GOT3 (cell line): ENCODE results near the gene CDH12.
"Not testable (repeated sequence)": the region's sequence is repeated elsewhere in the genome, so short reads cannot be mapped to it uniquely, and the experiment has no call there.

Experiments
- DNase-seq: peaks from one replicate; lab custom pipeline; 2025; ENCODE audit warnings: mixed read lengths; lab: John Stamatoyannopoulos, UW

CDH12 gene

DNA sequence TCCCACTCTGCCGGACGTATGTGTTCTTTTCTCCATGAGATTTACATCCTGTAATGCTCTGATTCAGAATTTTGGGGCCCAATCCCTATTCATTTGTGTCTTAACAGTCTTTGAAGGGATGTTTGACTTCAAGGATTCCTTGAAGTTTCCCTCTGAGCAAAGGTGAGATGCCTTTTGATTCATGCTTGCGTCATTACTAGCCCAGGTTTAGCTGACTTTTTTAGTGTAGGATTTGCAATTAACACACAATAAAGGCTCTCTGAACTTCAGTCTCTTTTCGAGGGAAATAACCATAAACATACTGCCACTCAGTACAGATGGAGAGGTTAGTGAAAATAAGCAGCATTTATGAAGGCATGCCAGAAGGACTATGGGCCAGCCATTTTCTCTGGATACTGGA is 842.3 kb downstream of the CDH12 start:
- not testable (repeated sequence) for DNase-seq

DNA sequence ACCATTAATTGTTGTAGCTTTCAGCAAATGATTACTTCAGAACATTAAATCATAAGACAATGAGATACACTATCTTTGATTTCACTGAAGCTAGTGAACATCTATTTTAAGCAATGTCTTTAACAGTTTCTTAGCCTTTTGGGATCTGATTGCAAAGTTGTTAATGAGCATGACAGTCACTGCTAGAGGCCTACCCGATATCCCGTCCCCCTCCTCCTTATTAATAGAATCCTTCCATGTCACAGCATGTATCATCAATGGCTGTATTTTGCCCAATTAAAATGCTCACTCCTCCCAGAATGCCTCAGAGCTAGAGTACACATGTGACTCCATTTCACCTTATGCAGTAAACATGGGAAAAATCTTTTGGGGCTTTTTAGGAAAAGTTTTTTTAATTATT is 852.0 kb downstream of the CDH12 start:
- DNase-seq = not testable (repeated sequence)

DNA sequence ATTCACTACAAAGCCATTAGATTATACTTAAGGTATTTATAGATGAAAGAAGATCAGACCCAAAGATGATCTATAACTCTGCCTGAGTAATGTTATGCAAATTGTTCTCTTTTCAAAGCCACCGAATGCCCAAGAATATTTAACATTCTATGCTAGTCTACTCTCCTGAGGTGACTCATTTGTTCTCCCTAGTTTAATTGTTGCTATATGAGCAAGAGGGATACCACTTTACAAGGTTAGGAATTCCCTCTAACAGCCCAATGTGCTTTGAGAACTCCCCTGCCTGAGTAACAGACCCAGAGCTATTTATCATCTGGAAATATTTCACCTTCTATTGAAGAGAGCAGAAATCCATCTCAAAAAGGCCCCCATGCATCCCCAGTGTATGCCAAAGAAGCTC is 867.3 kb downstream of the CDH12 start:
- not testable (repeated sequence) for DNase-seq

DNA sequence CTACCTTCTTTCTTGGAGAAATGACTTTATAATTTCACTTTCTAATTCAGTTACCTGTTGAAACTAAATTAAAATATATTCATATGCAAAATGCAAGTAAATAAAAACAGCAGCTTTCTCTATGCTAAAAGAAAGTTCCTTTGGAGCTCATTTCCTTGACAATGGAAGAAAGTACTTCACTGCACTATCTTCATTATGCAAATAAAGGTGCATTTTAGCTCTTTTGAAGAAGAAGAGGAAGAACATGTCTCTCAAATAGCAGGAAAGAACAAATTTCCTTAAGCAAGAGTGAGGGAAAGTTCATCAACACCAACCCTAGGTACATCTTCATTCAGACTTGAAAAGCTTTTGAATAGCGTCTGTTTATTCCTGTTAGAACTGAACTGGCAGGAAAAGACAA is 901.6 kb downstream of the CDH12 start:
- DNase-seq = not testable (repeated sequence)

DNA sequence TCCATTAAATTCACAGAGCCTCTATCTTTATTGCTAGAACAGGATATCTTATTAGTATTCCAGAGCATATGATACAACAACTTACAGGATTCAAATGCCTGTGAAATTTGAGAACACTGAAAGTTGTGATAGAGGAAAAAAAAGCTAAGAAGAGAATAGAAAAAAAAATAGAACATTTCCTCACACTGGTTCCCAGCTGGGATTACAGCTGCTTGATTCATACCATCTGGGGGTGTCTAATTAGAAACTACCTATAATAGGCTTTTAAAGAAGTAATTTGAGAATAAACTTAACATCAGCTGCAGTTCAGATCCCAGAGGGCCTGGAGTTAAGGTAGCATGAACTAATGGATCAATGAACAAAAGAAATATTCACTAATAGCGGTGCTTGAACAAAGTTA is 922.0 kb downstream of the CDH12 start:
- DNase-seq = no peak

DNA sequence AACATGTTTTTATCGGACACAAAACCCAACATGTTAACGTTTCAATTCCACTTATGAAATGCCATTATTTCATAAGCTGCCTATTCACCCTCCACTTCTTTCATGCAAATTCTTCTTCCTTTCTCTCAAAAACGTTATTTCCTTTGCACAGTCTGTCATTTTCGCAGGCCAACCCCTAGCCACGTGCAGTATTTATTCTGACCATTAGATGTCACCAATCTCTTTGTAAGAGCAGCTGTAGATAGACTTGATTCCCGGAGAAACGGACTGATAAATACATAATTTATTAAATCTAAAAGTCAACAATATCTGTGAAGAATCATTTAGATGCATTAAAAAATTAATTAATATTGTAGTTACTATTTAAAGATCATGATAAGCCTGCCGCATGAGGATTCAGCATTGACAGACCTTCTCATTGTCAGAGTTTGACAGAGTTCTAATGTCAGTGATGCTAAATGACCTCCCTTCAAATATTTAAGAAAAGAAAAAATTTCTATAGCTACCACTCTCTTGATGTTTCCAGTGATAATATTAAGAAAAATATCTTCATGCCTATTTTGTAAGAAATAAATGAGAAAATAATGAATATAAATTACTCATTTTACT is 933.6 kb downstream of the CDH12 start:
- no peak for DNase-seq

DNA sequence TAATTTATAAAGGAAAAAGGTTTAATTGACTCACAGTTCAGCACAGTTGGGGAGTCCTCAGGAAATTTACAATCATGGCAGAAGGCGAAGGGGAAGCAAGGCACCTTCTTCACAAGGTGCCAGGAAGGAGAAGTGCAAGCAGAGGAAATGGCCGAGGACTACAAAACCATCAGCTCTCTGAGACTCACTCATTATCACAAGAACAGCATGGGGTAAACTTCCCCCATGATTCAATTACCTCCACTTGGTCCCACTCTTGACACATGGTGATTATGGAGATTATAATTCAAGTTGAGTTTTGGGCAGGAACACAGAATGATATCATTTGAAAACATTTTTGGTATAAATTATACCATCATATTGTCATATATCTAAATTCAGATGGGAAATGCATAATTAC is 934.7 kb downstream of the CDH12 start:
- DNase-seq = no peak

DNA sequence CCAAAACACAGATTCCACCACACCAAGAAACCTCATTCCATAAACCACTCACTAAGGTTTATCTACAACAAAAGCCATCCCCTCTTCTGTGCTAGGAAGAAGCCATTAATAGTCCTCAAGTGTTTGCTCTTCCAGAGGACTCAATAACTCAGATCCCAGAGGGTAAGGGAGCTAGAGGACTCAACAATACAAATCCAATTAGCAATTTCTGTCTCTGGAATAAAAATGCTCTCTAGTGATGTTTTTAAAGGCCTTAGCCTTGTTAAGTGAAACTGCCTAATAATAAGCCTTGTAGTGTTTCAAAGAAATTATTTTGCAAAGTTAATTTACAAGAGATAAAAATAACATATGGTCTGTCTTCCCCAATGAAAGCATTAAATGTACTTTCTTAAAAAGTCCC is 942.4 kb downstream of the CDH12 start:
- no peak for DNase-seq

DNA sequence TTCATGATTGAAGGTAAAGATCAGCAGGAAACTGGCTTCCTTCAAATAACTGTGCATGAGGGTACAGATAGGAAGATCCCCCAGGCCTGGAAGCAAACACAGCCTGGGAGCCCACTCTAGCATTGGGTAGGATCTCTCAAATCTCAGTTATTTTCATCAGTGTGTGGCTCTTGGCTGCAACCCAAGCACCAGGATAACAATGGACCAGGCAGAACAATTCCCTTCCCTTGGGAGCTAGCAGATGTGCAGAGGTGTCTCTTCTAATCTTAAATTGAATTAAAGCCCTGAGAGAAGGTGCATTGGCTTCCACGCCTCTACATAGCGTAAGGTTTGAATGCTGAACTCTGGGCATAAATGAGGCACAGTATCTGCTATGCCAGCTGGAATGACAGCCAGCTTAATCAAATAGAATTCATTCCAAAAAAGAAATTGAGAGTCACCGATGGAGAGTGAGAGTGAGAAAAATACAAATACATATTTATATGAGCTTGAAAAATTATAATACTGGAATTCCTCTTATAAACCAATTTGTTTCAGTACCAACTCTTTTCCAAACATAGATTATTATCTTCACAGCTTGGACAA is 957.3 kb downstream of the CDH12 start:
- DNase-seq = no peak

DNA sequence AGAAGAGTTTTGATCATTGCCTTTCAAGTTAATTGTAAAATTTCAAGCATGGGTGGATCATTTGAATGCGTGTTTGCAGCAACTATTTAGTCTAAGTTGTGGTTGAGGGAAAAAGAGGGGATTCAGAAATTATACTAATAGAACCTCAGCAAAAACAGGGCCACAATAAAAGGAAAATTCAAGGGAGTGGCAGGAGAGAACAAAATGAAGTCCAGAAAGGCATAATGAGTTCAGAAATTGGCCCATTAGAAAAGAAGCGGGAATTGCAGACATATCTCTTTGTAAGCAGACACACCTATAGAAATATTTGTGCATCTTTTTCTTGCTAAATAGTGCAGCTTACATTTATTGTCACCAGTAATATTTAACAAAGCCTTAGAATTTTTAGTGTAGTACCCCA is 960.0 kb downstream of the CDH12 start:
- no peak for DNase-seq

DNA sequence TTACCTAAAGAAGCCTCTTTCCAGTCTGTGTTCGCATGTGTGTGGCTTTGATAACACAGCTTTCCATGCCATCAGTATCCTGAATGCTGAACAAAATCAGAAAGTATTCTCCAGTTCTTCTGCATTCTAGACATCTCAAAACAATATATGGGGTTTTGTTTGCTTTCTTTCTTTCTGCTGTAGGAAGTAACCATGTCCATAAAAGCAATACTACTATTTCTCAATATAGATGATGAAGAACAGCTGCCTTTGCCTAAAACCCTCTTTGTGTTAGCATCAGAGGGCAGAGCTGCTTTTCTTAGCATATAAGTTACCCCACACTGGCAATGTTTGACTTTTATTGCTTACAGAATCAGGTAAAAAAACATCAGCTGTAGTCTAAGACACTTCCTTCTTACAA is 963.6 kb downstream of the CDH12 start:
- DNase-seq = no peak

DNA sequence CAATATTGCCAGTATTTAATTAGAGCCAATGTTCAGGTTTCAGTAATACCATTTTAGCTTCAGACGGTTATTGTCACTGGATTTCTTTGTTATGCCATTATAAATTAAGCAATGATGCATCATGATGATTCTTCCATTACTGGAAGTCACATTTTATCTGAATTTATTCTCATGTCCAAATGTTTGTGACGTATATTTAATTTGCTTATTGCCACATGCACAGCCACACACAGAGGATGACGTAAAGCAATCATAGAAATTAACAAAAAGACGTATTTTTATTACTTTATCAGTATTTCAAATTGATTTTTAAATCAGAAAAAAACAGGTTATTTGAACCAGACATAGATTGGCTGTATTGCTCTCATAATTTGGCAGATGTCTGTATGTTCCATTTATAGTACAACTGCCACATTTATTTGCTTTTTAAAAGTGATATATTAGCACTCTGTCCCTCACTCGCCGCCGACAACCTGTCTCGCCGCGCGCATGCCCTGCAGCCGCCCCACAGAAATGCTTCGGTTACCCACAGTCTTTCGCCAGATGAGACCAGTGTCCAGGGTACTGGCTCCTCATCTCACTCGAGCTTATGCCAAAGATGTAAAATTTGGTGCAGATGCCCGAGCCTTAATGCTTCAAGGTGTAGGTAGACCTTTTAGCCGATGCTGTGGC is 970.9 kb downstream of the CDH12 start:
- no peak for DNase-seq

DNA sequence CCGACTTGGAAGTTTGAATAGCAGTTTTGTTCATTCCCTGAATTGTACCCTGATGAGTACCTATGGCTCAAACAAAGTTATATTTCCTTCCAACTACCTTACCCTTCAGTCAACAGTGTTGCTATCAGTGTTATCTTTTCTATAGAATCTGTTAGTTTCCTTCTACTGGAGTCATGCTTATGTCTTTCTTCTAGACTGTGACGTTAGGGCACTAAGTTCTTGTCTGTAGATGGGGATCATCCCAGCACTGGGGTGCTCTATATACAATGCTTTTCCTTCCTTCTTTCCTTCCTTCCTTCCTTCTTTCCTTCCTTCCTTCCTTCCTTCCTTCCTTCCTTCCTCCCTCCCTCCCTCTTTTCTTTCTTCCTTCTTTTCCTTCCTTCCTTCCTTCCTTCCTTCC is 973.0 kb downstream of the CDH12 start:
- DNase-seq = no peak

DNA sequence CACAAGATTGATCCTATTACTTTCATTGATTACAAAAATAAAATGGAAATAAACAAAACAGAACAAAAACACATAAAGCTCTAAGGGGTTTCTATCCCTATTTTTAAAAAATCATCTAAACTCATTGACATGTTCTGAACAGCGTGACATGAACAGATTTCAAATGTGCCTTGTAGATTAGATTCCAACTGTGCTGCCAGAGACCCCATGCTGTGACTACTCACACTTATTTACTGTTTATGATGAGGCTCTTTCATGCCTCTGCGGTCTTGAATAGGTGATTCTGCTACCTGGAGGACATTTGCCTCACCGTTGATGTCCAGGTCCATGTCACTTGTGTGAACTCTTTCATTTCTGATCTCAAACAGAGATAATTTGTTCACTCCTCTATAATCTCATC is 990.2 kb downstream of the CDH12 start:
- no peak for DNase-seq

DNA sequence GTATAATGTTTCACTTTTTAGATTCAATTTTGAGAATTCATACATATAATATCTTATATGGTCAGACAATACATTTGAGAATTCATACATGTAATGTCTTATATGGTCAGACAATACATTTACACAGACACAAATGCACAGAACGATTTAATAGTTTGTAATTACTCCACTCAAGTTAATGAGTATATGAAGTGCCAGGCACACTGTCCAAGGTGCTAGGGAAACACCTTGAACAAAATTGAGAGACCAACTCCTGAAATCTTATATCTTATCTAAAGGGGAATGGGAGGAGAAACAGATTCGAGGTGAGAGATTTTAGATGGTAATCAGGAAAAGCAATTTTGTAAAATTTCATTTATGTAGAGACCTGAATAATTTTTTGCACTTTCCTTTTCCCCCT is 994.7 kb downstream of the CDH12 start:
- DNase-seq = no peak

DNA sequence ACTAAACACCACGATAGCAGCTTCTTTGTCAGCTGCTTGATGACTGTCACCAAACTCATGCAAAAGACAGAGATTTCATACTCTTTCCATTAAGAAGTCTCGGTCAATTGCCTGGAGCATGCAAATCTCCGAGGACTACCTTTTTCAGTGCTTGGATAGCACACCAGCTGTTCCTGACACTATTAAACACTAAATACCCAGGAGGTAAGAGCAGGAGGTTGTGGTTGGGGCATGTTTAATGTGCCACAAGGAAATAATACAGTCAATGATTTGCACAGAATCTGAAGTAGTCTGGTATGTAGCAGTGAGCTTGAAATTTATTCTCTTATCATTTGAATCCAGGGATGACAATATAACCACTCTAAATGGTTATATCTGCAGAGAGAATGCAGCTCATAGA is 996.2 kb downstream of the CDH12 start:
- no peak for DNase-seq

DNA sequence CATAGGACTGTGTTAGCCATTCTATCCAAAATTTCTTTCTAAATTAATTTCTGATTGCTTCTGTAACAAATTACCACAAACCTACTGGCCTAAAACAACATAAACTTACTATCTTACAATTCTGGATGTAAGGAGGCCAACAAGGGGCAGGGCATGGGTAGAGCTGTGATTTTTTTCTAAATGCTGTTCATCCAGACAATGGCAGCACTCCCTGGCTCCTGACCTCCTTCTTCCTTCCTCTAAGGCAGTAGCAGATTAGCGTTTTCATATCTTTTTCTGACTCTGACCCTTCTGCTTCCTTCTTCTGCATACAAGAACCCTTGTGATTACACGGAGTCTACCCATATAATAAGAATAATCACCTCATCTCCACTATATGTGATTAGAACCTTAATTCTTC is 1005.8 kb downstream of the CDH12 start:
- no peak for DNase-seq

DNA sequence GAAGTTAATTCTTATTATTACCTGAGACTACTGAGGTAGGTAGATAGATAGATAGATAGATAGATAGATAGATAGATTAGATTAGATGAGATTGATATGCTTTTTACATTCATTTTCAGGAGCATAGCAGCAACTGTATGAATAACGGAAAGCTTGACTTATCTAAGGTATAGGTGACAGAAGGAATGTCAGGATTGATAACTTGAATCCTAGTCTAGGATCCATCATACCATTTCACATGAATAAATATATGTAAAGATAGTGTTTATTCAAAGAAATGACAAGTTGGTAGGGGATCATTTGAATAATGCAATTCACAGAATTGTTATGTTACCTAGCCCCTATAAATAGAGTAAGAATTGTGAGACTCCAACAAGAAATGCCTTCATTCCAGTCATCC is 1008.2 kb downstream of the CDH12 start:
- DNase-seq = no peak

DNA sequence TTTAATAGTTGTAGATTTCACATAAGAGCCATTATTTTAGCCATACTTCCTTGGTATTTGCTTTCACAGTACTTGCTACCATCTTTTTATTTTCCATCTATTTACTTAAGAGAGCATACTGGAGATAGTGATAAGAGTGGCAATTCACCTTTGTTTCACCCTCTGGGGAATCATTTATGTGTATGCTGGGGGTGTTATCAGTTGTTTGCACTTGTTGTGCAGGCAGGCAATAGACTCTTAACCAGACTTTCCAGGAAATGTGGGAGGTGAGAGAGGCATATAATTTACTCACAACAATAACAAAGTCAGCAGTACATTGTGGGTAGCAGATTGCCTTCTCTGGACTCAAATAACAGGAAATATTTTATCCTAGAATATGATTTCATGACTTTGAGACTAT is 1018.3 kb downstream of the CDH12 start:
- no peak for DNase-seq

DNA sequence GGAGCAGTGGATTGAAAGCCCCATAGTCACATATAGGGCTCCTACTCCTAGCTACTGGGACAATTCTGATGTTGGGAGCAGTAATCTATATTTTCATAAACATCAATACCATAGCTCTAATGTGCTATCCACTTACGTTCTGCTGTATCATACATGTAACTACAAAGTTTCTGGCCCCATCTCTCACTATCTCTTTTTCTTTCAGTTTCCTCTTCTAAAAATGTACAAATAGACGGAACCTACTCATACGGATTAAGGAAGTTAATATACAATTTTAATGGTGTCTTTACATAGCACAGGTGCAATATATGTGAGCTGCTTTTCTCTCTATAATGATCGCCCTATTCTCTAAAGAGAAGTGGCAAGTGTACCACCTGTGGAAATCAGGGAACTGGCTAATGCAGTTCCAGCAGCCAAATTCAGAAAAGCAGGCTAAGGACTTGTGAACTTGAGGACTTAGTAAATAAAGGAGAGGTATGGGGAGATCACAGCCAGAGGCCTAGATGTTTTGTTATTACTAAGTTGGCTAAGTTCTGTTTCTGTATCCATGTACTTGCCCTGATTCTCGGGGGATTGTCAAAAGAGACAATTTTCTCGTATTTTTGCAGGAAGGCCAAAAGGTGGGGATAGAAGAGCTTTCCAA is 1021.9 kb downstream of the CDH12 start:
- no peak for DNase-seq

DNA sequence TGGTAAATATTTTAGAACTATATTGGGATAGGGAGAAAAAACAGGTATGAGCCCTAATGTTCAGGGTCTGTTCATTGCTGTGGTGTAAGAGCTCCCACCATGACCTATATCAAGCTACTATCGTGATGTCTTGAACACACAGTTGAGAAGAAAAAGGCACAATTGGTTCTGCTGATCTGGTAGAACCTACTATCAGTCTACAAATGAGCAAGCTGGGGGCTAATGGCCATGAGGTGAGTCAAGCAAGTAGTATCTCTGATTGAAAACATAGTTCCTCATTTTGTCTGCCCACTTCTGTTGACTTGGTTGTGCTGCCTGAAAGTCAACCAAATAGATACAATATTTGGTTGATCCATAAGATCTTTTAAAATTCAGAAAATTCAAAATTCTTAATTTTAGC is 1026.3 kb downstream of the CDH12 start:
- DNase-seq = no peak

DNA sequence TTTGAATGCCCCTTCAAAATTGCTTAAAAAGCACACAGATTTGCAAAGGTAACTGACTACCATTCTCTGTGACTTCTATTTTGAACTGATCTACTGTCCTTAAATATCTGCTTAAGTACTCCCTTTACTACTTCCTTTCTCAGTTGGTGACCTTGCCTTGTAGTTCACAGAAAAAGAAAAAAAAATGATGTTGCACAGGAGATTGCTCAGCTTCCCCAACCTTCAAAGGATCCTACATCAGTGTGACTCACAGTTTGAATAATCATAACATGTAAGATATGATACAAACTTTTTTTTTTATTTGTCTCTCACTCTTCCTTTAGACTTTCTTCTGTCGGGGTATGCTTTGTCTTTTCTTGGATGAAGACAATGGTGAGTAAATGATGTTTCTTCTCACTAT is 1029.6 kb downstream of the CDH12 start:
- no peak for DNase-seq

DNA sequence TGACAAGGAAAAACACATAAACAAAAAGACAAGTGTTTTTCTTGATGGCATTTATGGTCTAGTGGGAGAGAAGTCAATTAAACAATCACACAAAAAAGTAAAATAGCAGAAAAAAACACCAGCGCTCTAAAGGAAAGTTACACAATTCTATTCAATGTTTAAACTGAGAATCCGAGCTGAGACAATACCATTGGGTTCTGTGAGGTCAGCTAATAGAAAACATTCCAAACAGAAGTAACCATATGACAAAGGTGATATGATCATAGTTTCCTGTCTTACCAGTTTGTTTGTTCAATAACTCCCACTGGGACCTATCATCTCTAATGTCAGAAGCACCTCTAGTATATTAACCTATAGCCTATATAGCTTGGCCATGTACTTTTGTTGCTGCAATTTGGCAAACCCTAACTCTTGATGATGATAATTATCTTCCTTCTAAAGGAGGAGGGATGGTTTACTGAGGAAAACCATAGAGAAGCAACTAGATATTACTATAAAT is 1030.0 kb downstream of the CDH12 start:
- no peak for DNase-seq
